Stimulated activated CD4-positive, alpha-beta T cell treated with anti-CD3 and anti-CD28 coated beads, Interleukin-4, amount 100 ng/mL, for 4 hours (primary cell): ENCODE data around the gene DMXL2.

Source experiments
- DNase-seq, 2 experiments: peaks; one replicate each; pipeline ENCODE4 v3.0.0-alpha.2; 2020

DMXL2 gene

DNA sequence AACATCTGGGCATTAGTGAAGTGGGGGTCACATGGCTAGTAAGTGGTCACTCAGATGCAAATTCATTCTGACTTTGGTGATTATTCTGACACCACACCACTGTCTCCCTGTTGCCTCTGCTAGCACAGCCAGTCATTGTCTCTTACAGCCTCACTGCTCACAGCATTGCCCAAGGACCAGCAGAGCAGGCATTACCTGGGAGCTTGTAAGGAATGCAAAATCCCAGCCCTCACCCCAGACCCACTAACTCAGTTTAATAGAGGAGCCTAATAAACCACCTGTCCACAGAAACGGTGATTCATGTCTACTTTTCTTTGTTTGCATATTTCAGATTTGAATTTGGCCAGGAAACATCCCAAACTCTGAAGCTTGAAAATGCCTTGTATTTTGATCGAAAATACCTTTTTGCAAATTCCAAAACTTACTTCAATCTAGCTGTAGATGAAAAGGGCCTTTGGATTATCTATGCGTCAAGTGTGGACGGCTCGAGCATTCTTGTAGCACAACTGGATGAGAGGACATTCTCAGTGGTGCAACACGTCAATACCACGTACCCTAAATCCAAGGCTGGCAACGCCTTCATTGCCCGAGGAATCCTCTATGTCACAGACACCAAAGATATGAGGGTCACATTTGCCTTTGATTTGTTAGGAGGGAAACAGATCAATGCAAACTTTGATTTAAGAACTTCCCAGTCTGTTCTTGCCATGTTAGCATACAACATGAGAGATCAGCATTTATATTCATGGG is 218.4 kb downstream of the DMXL2 start:
- no peak for DNase-seq

DNA sequence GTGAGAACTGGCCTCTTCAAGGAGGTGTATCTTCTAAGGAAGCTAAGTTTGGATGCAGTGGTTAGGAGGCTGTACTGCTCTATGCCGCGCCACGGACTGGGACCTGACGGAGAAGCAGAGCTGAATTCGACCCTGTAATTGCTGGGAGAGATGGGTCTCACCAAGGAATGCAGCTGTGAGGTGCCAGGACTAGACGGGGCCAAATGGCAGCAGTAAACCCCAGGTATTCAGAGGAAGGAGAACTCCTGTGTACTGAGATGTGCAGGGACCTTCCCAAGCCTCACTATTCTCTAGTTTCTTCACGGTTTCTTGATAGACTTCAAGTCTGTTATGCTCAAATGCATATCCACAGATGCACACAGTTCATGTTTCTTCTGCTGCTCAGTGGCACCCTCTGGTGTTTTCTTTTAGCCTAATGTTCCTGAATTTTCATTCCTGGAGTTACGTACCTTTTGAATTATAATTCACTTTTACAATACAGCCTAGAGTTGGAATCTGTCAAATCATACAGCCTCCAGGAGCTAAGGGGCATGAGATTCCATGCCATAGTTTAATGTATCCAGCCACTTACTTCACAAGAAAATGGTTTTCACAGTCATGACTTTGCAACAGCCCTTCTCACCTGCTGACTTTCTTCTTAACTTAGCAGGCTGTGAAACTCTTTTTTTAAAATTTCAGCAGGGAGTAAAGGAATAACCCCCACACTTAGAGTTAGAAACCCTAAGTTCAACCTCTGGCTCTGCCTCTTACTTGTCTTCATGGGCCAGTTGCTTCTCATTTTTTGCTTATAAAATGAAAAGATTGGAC is 219.3 kb downstream of the DMXL2 start:
- no peak for DNase-seq

DNA sequence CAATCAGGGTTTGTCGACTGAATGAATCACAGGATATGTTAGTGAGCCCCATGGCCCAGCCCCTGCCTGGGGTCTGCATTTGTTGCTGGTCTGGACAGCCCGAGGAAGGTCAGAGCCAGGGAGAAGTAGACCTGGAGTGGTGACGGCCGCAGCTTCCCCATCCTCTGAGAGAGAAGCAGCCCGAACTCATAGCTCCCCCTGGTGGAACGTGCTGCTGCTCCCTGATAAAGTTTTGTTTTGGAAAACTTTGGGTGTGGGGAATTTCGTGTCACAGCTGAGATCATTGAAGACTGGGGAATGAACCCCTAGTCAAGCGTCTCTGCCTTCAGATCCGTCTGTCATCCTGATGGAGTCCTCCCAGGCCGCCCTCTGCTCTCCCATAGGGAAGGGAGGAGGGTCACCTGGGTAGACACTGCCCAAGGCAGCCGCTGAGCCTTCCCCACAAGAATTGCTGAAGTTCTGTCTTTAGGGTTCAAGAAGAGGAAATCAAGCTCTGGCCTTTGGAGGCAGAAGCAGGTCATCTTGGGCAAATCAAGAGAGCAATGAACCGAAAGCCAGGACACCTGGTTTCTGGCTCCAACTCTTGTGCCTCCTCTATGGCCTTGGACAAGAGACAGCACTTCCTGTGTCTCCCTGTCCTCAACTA is 220.6 kb downstream of the DMXL2 start:
- DNase-seq, result no peak

DNA sequence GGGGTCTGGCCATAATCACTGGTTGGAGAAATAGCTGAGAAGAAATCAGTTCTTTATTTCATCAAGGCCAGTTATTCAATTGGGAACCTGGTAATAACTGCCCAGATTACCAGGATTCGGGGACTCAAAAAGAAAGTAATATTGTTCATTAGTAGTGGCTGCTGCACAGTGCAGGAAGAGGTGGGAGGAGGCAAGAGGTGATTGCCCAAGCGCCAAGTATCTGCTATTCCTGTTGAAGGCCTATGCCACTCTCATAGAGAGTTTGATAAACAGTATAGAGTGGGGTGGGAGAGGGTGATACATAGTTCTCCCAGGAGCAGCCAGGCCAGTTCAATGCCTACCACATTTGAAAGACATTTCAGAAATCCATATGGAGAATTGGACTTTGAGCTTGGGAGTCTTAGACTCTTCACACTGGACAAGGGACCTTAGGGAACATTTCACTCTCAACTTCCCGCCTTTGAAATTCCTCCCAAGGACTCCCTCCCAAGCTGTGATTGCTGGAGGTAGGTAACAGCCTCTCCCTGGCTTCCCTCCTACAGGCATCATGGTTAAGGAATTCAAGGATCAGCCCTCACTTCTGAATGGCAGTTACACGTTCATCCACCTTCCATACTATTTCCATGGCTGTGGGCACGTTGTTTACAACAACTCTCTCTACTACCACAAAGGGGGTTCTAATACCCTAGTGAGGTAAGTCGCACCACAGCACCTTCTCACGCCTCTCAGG is 221.4 kb downstream of the DMXL2 start:
- DNase-seq, result no peak

DNA sequence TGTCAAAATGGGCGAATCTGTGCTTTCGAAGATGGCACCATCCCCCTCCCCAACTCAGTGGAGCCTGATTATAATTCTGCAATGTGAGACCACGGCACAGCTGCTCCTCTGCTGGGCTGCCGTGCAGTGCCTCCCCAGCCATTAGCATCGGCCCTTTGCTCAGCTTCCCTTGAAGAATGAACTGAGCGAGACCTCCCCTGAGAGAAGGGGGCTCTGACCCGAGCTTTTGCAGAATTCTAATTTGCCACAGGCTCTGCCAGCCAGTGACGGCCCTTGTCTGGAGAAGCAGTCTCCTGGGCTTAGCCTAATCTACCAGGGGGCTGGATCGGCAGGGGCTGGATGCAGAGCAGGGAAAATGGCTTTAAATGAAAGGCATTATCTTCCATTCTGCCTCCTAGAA is 223.9 kb downstream of the DMXL2 start:
- DNase-seq, result no peak
